HepG2 (cell line): ENCODE measurements around the gene CYB5B. TPM values are rescaled to one million over a fixed set of nuclear protein-coding genes. Genes with fewer than 3 reads are reported as not detected.
A peak's percentile ranks its signal among the peaks of the same experiment; 100 is the strongest.

ENCODE experiments used
- FOXK1 ChIP-seq: sonication (generic); formaldehyde crosslinking; IDR thresholded peaks from 2 replicates; pipeline ENCODE4 v1.4.0; 2020; ENCODE audit warnings: low read depth, missing genetic modification reagents, borderline replicate concordance
- KDM1A ChIP-seq: IDR thresholded peaks from 2 replicates; pipeline ENCODE4 v1.6.1; 2016; ENCODE audit warnings: missing compliant biosample characterization
- MIXL1 ChIP-seq: IDR thresholded peaks from 2 replicates; pipeline ENCODE4 v1.6.1; 2016
- MLX ChIP-seq: IDR thresholded peaks from 2 replicates; pipeline ENCODE4 v1.6.1; 2016
- MYNN ChIP-seq: sonication (generic); formaldehyde crosslinking; IDR thresholded peaks from 2 replicates; pipeline ENCODE4 v1.4.0; 2020; ENCODE audit warnings: mild to moderate bottlenecking, low read depth, missing genetic modification reagents
- PRMT3 ChIP-seq: sonication (generic); formaldehyde crosslinking; IDR thresholded peaks from 2 replicates; pipeline ENCODE4 v1.8.1; 2022; ENCODE audit warnings: low read depth, mild to moderate bottlenecking, moderate library complexity, missing genetic modification reagents, borderline replicate concordance
- PTBP1 ChIP-seq: fragments of 200-400 bp; formaldehyde crosslinking; IDR thresholded peaks from 2 replicates; pipeline ENCODE4 v1.6.1; 2018; ENCODE audit warnings: low read length, low read depth; ENCODE audit not compliant: poor library complexity, severe bottlenecking
- RXRB ChIP-seq: IDR thresholded peaks from 2 replicates; pipeline ENCODE4 v1.6.1; 2016; ENCODE audit warnings: borderline replicate concordance, missing genetic modification reagents, missing compliant biosample characterization
- SNAPC4 ChIP-seq: sonication (generic); formaldehyde crosslinking; IDR thresholded peaks from 2 replicates; pipeline ENCODE4 v1.4.0; 2020; ENCODE audit warnings: mild to moderate bottlenecking, missing genetic modification reagents
- SOX13 ChIP-seq, 3 experiments: fragments of 450-650 bp in 1 of 3; sonication (generic) in 1 of 3; formaldehyde crosslinking in 1 of 3; IDR thresholded peaks in 2 of 3; conservative IDR thresholded peaks in 1 of 3; 2 replicates each; pipeline versions ENCODE4 v1.5.0 to v1.6.1; 2016 to 2020; ENCODE audit warnings: antibody characterized with exemption in 1 of 3, mild to moderate bottlenecking in 1 of 3, missing compliant biosample characterization in 1 of 3, missing genetic modification reagents in 1 of 3, moderate library complexity in 1 of 3
- SRSF4 ChIP-seq: fragments of 200-400 bp; formaldehyde crosslinking; IDR thresholded peaks from one replicate; pipeline ENCODE4 v1.6.1; 2018; ENCODE audit warnings: mild to moderate bottlenecking, low read depth, low read length, moderate library complexity; ENCODE audit not compliant: poor library complexity, severe bottlenecking
- STAG1 ChIP-seq: sonication (generic); formaldehyde crosslinking; IDR thresholded peaks from 2 replicates; pipeline ENCODE4 v1.4.0; 2020; ENCODE audit warnings: missing genetic modification reagents
- TFDP2 ChIP-seq: sonication (generic); formaldehyde crosslinking; IDR thresholded peaks from 2 replicates; pipeline ENCODE4 v1.4.0; 2020; ENCODE audit warnings: missing genetic modification reagents
- ZBTB38 ChIP-seq: sonication (generic); formaldehyde crosslinking; IDR thresholded peaks from 2 replicates; pipeline ENCODE4 v1.5.1; 2020; ENCODE audit warnings: mild to moderate bottlenecking, missing genetic modification reagents
- ZNF292 ChIP-seq: sonication (generic); formaldehyde crosslinking; IDR thresholded peaks from 2 replicates; pipeline ENCODE4 v1.8.1; 2022; ENCODE audit warnings: mild to moderate bottlenecking, low read depth, missing genetic modification reagents, borderline replicate concordance
- ZNF543 ChIP-seq: sonication (generic); formaldehyde crosslinking; IDR thresholded peaks from 2 replicates; pipeline ENCODE4 v1.4.0; 2020; ENCODE audit warnings: mild to moderate bottlenecking, missing genetic modification reagents
- ZNF746 ChIP-seq: sonication (generic); formaldehyde crosslinking; IDR thresholded peaks from 2 replicates; pipeline ENCODE4 v1.8.0; 2022; ENCODE audit warnings: mild to moderate bottlenecking, missing genetic modification reagents
- ZNF761 ChIP-seq: sonication (generic); formaldehyde crosslinking; conservative IDR thresholded peaks from 2 replicates; pipeline ENCODE4 v1.4.0; 2020; ENCODE audit warnings: mild to moderate bottlenecking, missing genetic modification reagents
- ZNF883 ChIP-seq: sonication (generic); formaldehyde crosslinking; IDR thresholded peaks from 2 replicates; pipeline ENCODE4 v1.5.1; 2020; ENCODE audit warnings: mild to moderate bottlenecking, missing genetic modification reagents; ENCODE audit errors: not compliant biosample characterization
- ZSCAN5A ChIP-seq: sonication (generic); formaldehyde crosslinking; IDR thresholded peaks from 2 replicates; pipeline ENCODE4 v1.8.0; 2022; ENCODE audit warnings: mild to moderate bottlenecking, missing genetic modification reagents, borderline replicate concordance
- polyA plus RNA-seq, 8 experiments: library from polyadenylated mRNA; depleted of rRNA in 3 of 8; stranded (reverse) in 7 of 8; unstranded in 1 of 8; fragments of >200 nt; fragmentation: Illumina TruSeq in 4 of 8; extraction: Trizol in 4 of 8; gene quantifications; 2 replicates each; pipeline versions ENCODE4 v1.2.1 to v1.2.3, GENCODE V29; 2011 to 2016; ENCODE audit warnings: low read depth in 4 of 8, missing spikeins in 1 of 8, mixed read lengths in 1 of 8; ENCODE audit not compliant: insufficient read depth in 1 of 8
- total RNA-seq, 5 experiments: library from RNA; depleted of rRNA; stranded (reverse); fragments of >200 nt; fragmentation: Illumina TruSeq; extraction: Trizol; gene quantifications; 2 replicates each; pipeline ENCODE4 v1.2.3, GENCODE V29; 2016; ENCODE audit warnings: low read depth in 1 of 5

CYB5B gene
- total and polyA plus RNA-seq, 2 of the 13 experiments (the other 11 are each of a cell fraction or from before 2014, with no cell fraction given): 234 to 432 TPM

GRCh38 chr16:69413045-69413664 is 11.3 kb upstream of the CYB5B start (continued):
- TF ChIP-seq SOX13 (IDR thresholded peaks at IDR 0.05) (peak; percentile 55; the same call in 1 of the 2 replicates), SOX13 (CRISPR knock-in tag; conservative IDR thresholded peaks at IDR 0.05 in 1 of 2, IDR thresholded peaks at IDR 0.05 in 1 of 2) (peak in 1 of 2 experiments; percentile 91; a peak in 2 of 4 replicates), ZNF292 (CRISPR knock-in tag) (peak; percentile 90), SNAPC4 (no peak; the same call in 1 of the 2 replicates), STAG1 (CRISPR knock-in tag) (0 out of 2 replicates have a peak, but pooled peaks have one; percentile 21), SRSF4 (no peak), MLX (CRISPR knock-in tag) (peak; percentile 60; the same call in 1 of the 2 replicates), KDM1A (no peak), FOXK1 (CRISPR knock-in tag) (no peak), ZNF883 (CRISPR knock-in tag) (peak; percentile 39), ZNF543 (peak; percentile 43; the same call in 1 of the 2 replicates), MIXL1 (peak; percentile 71; the same call in 1 of the 2 replicates), ZNF761 (CRISPR knock-in tag) (no peak), ZSCAN5A (CRISPR knock-in tag) (no peak), MYNN (no peak), RXRB (peak; percentile 77), PTBP1 (no peak), ZNF746 (CRISPR knock-in tag) (peak; percentile 17; the same call in 1 of the 2 replicates), PRMT3 (peak; percentile 61; the same call in 1 of the 2 replicates), TFDP2 (CRISPR knock-in tag) (peak; percentile 29; the same call in 1 of the 2 replicates), ZBTB38 (CRISPR knock-in tag) (no peak; the same call in 1 of the 2 replicates)
